Epidermal melanocyte (primary cell): ENCODE measurements around the gene ANAPC16.
"Not testable (repeated sequence)": the region's sequence is repeated elsewhere in the genome, so short reads cannot be mapped to it uniquely, and the experiment has no call there.

ENCODE experiments used
- DNase-seq: peaks from one replicate; pipeline ENCODE4 v3.0.0; 2011; ENCODE audit warnings: low spot score; ENCODE audit not compliant: insufficient read length

ANAPC16 gene

GRCh38 chr10:72242675-72243074, 26.9 kb downstream of the ANAPC16 start:
- no peak for DNase-seq

- peak; percentile 81 for DNase-seq
Observed at GRCh38 chr10:72243822-72244437, 28.1 kb downstream of the ANAPC16 start.

GRCh38 chr10:72244573-72245038, 28.8 kb downstream of the ANAPC16 start:
- DNase-seq, result no peak

- no peak for DNase-seq
Observed at GRCh38 chr10:72245949-72246525, 30.2 kb downstream of the ANAPC16 start.

GRCh38 chr10:72248468-72249151, 32.8 kb downstream of the ANAPC16 start:
- DNase-seq, result no peak

GRCh38 chr10:72249176-72249862, 33.5 kb downstream of the ANAPC16 start:
- DNase-seq, result not testable (repeated sequence)

- no peak for DNase-seq
Observed at GRCh38 chr10:72250666-72251065, 34.9 kb downstream of the ANAPC16 start.

- DNase-seq, result no peak
Observed at GRCh38 chr10:72251635-72252034, 35.8 kb downstream of the ANAPC16 start.

GRCh38 chr10:72252972-72253371, 37.2 kb downstream of the ANAPC16 start:
- no peak for DNase-seq

GRCh38 chr10:72253578-72253977, 37.8 kb downstream of the ANAPC16 start:
- no peak for DNase-seq

- DNase-seq, result peak; percentile 78
Observed at GRCh38 chr10:72254813-72255568, 39.2 kb downstream of the ANAPC16 start.

GRCh38 chr10:72255977-72256729, 40.3 kb downstream of the ANAPC16 start:
- no peak for DNase-seq

GRCh38 chr10:72257051-72257892, 41.5 kb downstream of the ANAPC16 start:
- no peak for DNase-seq

GRCh38 chr10:72258617-72259016, 42.8 kb downstream of the ANAPC16 start:
- no peak for DNase-seq

- DNase-seq, result no peak
Observed at GRCh38 chr10:72259491-72260238, 43.9 kb downstream of the ANAPC16 start.

- peak; percentile 77 for DNase-seq
Observed at GRCh38 chr10:72260239-72260975, 44.6 kb downstream of the ANAPC16 start.

- no peak for DNase-seq
Observed at GRCh38 chr10:72260976-72261783, 45.4 kb downstream of the ANAPC16 start.
